Measurements from ENCODE around the gene ACLY. TPM values are rescaled to one million over a fixed set of nuclear protein-coding genes. Genes with fewer than 3 reads are reported as not detected.

ACLY gene
- total and polyA plus RNA-seq, 8 donors, result 73.0 to 204 (median 87.3) TPM

GRCh38 chr17:41948762-41949460 is 30.2 kb upstream of the ACLY start:
- intact Hi-C loops (cut with DNase I), result no loop called here
- no peaks in the 10 kb centered on the region for H3K4me1 ChIP-seq
- DNase-seq (no peak), ATAC-seq (no peak)
- TF ChIP-seq, protein P1, sequence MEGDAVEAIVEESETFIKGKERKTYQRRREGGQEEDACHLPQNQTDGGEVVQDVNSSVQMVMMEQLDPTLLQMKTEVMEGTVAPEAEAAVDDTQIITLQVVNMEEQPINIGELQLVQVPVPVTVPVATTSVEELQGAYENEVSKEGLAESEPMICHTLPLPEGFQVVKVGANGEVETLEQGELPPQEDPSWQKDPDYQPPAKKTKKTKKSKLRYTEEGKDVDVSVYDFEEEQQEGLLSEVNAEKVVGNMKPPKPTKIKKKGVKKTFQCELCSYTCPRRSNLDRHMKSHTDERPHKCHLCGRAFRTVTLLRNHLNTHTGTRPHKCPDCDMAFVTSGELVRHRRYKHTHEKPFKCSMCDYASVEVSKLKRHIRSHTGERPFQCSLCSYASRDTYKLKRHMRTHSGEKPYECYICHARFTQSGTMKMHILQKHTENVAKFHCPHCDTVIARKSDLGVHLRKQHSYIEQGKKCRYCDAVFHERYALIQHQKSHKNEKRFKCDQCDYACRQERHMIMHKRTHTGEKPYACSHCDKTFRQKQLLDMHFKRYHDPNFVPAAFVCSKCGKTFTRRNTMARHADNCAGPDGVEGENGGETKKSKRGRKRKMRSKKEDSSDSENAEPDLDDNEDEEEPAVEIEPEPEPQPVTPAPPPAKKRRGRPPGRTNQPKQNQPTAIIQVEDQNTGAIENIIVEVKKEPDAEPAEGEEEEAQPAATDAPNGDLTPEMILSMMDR (IDR thresholded peaks at IDR 0.05), result no peak
- no peaks in the 10 kb centered on the region for H3K9me3 ChIP-seq
- H3K27me3 ChIP-seq, result no peaks in the 10 kb centered on the region
- no peak overlapping the region for H3K4me3 ChIP-seq
- no peak overlapping the region for H3K27ac ChIP-seq
- no peaks in the 10 kb centered on the region for H3K36me3 ChIP-seq

- intact Hi-C loops (cut with DNase I), result no loop called here
- Histone ChIP-seq H3K4me1 (no peaks in the 10 kb centered on the region), H3K27me3 (no peaks in the 10 kb centered on the region), H3K9me3 (no peaks in the 10 kb centered on the region), H3K36me3 (no peaks in the 10 kb centered on the region), H3K27ac (no peak overlapping the region), H3K4me3 (no peak overlapping the region)
- TF ChIP-seq, protein P1 (IDR thresholded peaks at IDR 0.05), result no peak
- peak; percentile 65 for ATAC-seq
- no peak for DNase-seq
Measured at GRCh38 chr17:41944943-41945342, 26.2 kb upstream of the ACLY start.

GRCh38 chr17:41943492-41943891 is 24.7 kb upstream of the ACLY start:
- no peak for DNase-seq
- H3K9me3 ChIP-seq, result no peaks in the 10 kb centered on the region
- intact Hi-C loops (cut with DNase I), result no loop called here
- no peaks in the 10 kb centered on the region for H3K36me3 ChIP-seq
- H3K4me1 ChIP-seq, result no peaks in the 10 kb centered on the region
- TF ChIP-seq, protein P1 (IDR thresholded peaks at IDR 0.05), result no peak
- H3K4me3 ChIP-seq, result no peak overlapping the region
- no peak for ATAC-seq
- no peak overlapping the region for H3K27ac ChIP-seq
- H3K27me3 ChIP-seq, result no peaks in the 10 kb centered on the region

DNA sequence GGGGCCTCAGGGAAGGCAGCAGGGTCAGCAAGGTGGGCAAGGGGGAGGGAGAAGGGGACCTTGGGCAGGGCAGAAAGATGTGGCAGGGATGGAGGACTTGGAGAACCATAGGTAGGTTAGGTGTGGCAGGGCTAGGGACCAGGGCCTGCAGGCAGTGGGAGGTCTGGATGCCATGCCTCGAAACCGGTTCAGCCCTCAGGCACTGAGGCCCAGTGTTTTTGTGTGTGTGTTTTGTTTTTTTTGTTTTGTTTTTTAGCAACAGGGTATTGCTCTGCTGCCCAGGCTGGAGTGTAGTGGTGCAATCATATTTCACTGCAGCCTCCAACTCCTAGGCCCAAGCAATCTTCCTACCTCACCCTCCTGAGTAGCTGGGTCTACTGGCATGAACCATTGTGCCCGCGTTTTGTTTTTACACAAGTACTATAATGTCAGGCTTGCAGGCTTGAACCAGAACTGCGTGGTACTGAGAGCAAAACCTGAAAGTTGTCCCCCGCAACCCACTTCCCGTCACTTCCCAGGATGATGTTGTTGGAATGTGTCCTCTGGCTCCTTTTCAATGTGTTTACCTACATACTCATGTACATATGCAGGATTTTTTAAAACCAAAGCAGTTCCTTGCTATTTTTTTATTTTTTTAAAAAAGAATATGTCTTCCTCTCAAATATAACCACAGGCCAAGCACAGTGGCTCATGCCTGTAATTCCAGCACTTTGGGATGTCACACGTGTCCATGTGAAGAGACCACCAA is 24.0 kb upstream of the ACLY start:
- peak; percentile 7 for ATAC-seq
- H3K27me3 ChIP-seq, result no peaks in the 10 kb centered on the region
- H3K9me3 ChIP-seq, result no peaks in the 10 kb centered on the region
- H3K27ac ChIP-seq, result no peak overlapping the region
- TF ChIP-seq, protein P1 (IDR thresholded peaks at IDR 0.05), result no peak
- no peaks in the 10 kb centered on the region for H3K4me1 ChIP-seq
- intact Hi-C loops (cut with DNase I), result no loop called here
- no peaks in the 10 kb centered on the region for H3K36me3 ChIP-seq
- DNase-seq, result peak in 1 of 4 donors; percentile 28
- no peak overlapping the region for H3K4me3 ChIP-seq

DNA sequence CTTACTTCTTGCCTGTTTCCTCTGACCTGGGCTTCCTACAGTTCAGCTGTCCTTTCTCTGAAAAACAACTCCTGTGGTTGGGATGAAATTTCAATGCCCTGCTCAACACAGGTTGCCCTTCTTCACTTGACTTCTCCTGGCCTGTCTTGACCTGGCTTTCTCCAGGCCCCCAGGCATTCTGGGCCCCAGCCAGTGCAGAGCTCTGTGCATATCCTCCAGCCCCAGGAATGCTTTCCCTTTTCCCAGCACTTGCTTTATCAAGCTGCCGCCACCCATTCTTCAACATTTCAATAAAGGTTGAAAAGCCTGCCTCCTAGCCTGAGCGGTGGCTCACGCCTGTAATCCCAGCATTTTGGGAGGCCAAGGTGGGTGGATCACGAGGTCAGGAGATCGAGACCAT is 22.4 kb upstream of the ACLY start:
- TF ChIP-seq, protein P1 (IDR thresholded peaks at IDR 0.05), result no peak
- no peaks in the 10 kb centered on the region for H3K4me1 ChIP-seq
- no peaks in the 10 kb centered on the region for H3K9me3 ChIP-seq
- ATAC-seq, result no peak
- H3K36me3 ChIP-seq, result no peaks in the 10 kb centered on the region
- intact Hi-C loops (cut with DNase I), result no loop called here
- H3K4me3 ChIP-seq, result no peak overlapping the region
- no peak overlapping the region for H3K27ac ChIP-seq
- no peaks in the 10 kb centered on the region for H3K27me3 ChIP-seq
- peak in 1 of 4 donors; percentile 6 for DNase-seq
